Measurements from ENCODE around the gene CHPF.

Gene CHPF

DNA sequence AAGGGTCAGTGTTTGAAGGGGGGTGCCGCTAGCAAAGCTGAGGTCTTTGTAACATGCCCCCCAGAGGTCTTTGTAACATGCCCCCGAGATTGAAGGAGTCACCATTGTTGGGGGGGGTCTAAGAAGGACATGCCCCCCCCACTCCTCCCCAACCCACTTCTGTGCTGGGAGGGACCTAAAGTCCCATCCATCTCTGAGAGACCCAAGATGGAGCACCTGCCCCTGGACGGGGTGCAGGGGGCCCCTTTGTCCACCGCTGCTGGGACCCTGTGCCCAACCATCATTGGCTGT lies 35.2 kb downstream of the CHPF start:
- DNase-seq (ENCODE audit: extremely low spot score): no peak
- TF ChIP-seq L3MBTL2 (conservative IDR thresholded peaks at IDR 0.05) (no peak), NFRKB (IDR thresholded peaks at IDR 0.05) (no peak), LEF1 (IDR thresholded peaks at IDR 0.05; ENCODE audit: borderline replicate concordance) (no peak), ELF4 (IDR thresholded peaks at IDR 0.05) (no peak), ARNT (IDR thresholded peaks at IDR 0.05) (no peak), FOXK2 (IDR thresholded peaks at IDR 0.05) (no peak), ZNF384 (IDR thresholded peaks at IDR 0.05) (no peak)
- TF ChIP-seq, protein P1, sequence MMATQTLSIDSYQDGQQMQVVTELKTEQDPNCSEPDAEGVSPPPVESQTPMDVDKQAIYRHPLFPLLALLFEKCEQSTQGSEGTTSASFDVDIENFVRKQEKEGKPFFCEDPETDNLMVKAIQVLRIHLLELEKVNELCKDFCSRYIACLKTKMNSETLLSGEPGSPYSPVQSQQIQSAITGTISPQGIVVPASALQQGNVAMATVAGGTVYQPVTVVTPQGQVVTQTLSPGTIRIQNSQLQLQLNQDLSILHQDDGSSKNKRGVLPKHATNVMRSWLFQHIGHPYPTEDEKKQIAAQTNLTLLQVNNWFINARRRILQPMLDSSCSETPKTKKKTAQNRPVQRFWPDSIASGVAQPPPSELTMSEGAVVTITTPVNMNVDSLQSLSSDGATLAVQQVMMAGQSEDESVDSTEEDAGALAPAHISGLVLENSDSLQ (IDR thresholded peaks at IDR 0.05): no peak
- POLR2A ChIA-PET: interaction anchor here (5.0 kb wide), 1 partner anchor 9 kb away, joined by 41 read pairs; the partner anchor contains the start of gene GMPPA
- CTCF ChIA-PET: interaction anchor here (1.3 to 2.4 kb wide), 3 partner anchors 9 to 32 kb away, joined by 4 to 31 read pairs (median 5); partner anchors contain the start of gene GMPPA

DNA sequence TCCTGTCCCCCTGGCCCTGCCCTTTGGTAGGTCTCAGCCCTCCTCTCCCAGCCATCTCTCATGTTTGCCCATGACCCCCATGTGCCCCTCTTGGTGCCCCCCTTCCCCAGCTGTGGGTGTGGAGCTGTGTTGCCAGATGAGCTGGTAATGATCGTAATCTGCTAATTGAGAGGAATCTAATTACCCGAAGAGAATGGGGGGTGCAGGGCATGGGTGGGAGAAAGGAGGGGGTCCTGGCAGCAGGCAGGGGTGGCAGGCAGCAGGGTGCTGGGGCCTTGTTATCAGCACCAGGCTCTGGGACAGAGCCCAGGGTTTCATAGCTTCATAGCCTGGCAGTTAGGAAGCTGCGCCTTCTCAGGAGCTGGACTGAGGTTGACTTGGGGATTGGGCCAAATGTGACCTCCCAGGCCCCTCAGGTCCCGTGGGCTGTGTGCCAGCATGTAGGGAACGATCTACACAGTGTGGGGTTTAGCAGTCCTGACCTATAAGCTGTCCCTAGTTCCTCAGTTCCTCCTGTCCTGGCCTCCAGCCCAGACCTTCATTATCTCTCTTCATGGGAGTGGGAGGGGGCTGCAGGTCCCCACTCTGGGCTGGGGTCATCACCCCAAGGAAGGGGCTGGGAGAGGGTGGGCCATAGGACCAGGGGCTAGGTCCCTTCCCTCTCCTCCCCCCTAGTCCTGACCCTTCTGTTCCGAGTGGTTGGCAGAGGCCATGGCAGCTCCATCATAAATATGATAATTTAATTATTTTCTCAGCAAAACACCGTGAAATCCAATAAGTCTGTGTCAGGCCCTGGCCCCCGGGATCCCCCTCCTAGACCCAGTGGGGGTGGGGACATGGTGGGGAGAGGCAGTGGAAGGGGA lies 35.8 kb downstream of the CHPF start:
- POLR2A ChIA-PET: interaction anchor here (5.0 kb wide), 1 partner anchor 9 kb away, joined by 41 read pairs; the partner anchor contains the start of gene GMPPA
- TF ChIP-seq BHLHE40 (IDR thresholded peaks at IDR 0.05; ENCODE audit: borderline replicate concordance): no peak
- TF ChIP-seq SUZ12 (IDR thresholded peaks at IDR 0.05): no peak
- no peak for TF ChIP-seq CTBP1 (IDR thresholded peaks at IDR 0.05; ENCODE audit: borderline replicate concordance)
- TF ChIP-seq HDGF (IDR thresholded peaks at IDR 0.05; ENCODE audit: borderline replicate concordance): no peak
- TF ChIP-seq ARNT (IDR thresholded peaks at IDR 0.05): no peak
- TF ChIP-seq ELF4 (IDR thresholded peaks at IDR 0.05): no peak
- TF ChIP-seq ZNF384 (IDR thresholded peaks at IDR 0.05): no peak
- TF ChIP-seq NFRKB (IDR thresholded peaks at IDR 0.05): no peak
- no peak for TF ChIP-seq FOXK2 (IDR thresholded peaks at IDR 0.05)
- no peak for TF ChIP-seq FOXA1 (IDR thresholded peaks at IDR 0.05)
- no peak for TF ChIP-seq L3MBTL2 (conservative IDR thresholded peaks at IDR 0.05)
- TF ChIP-seq FOXM1 (IDR thresholded peaks at IDR 0.05; ENCODE audit: borderline replicate concordance): no peak
- no peak for TF ChIP-seq LEF1 (IDR thresholded peaks at IDR 0.05; ENCODE audit: borderline replicate concordance)
- TF ChIP-seq, protein P1 (IDR thresholded peaks at IDR 0.05): no peak
- TF ChIP-seq TARDBP (IDR thresholded peaks at IDR 0.05): no peak
- TF ChIP-seq SP1 (IDR thresholded peaks at IDR 0.05): no peak
- CTCF ChIA-PET: interaction anchor here (1.3 to 2.4 kb wide), 3 partner anchors 9 to 31 kb away, joined by 4 to 31 read pairs (median 5); partner anchors contain the start of gene GMPPA
- no peak for DNase-seq (ENCODE audit: extremely low spot score)

DNA sequence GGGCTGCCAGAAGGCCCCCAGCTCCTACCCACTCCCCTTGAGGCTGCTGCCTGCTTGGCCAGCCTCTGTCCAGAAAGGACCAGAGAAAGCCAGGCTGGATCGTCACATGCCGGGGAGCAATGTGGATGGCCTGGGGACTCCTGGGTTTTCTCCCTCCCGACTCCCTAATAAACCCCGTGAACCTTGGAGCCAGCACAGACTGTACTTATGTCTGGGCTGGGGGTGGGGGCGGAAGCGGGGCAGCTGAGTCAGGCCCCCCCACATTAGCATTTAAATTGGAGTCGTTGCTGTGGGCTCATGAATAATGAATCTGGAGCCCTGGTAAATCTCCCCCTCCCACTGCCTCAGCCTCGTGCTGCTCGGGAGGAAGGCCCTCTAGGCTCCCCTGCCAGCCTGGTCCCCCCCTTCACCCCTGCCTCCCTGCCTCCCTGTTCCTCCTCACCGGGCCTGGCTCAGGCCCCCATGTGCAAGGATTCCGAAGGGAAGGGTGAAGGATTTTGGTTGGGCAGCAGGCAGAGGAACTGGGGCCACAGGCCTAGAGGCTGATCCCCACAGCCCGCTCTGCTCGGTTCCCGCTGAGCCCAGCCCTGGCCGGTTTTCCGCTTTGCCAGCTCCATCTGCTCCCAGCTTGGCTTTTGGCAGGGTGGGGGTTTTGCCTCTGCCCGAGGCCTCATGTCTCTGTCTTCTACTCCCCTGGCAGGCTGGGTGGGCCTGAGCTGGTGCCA lies 36.6 kb downstream of the CHPF start:
- no peak for DNase-seq (ENCODE audit: extremely low spot score)
- ChIA-PET POLR2A (interaction anchor here (0.8 to 5.0 kb wide), 3 partner anchors 8 to 12 kb away, joined by 3 to 41 read pairs (median 4); partner anchors contain the start of gene GMPPA), CTCF (interaction anchor here (1.6 kb wide), 1 partner anchor 11 kb away, joined by 5 read pairs; no protein-coding TSS in a partner anchor)
- no peak for TF ChIP-seq FOXK2 (IDR thresholded peaks at IDR 0.05)
- TF ChIP-seq ZNF384 (IDR thresholded peaks at IDR 0.05): no peak
- no peak for TF ChIP-seq FOXA1 (IDR thresholded peaks at IDR 0.05)
- TF ChIP-seq FOXM1 (IDR thresholded peaks at IDR 0.05; ENCODE audit: borderline replicate concordance): no peak
- TF ChIP-seq ARNT (IDR thresholded peaks at IDR 0.05): no peak
- TF ChIP-seq SP1 (IDR thresholded peaks at IDR 0.05): no peak
- TF ChIP-seq ELF4 (IDR thresholded peaks at IDR 0.05): no peak
- TF ChIP-seq HDGF (IDR thresholded peaks at IDR 0.05; ENCODE audit: borderline replicate concordance): no peak

DNA sequence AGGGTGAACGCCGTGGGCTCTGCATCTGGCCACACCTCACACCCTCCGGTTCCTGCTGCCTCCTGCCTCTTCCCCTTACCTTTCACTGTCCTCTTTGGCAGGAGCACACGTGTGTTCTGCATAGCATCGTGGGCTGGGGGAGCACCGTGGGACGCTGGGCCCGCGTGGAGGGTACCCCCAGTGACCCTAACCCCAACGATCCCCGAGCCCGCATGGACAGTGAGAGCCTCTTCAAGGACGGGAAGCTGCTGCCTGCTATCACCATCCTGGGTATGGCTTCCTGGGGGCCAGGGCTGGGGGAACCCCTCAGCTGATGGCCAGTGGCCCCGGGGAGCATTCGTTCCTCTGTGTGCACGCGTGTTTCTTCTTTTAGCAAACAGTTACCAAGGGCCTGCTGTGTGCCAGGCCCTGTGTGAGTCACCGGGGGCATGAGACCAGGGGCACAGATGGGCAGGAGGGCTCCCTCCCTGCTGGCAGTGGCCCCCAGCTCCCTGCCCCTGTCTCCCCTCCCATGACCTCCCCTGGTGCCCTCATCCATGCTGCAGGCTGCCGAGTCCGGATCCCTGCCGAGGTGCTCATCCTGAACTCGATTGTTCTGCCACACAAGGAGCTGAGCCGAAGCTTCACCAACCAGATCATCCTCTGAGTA lies 37.3 kb downstream of the CHPF start:
- CTCF ChIA-PET: no interaction called here
- no peak for DNase-seq (ENCODE audit: extremely low spot score)
- POLR2A ChIA-PET: interaction anchor here (0.8 to 5.0 kb wide), 3 partner anchors 7 to 11 kb away, joined by 3 to 41 read pairs (median 4); partner anchors contain the start of gene GMPPA
- TF ChIP-seq FOXK2 (IDR thresholded peaks at IDR 0.05) (no peak), ELF4 (IDR thresholded peaks at IDR 0.05) (no peak), BHLHE40 (IDR thresholded peaks at IDR 0.05; ENCODE audit: borderline replicate concordance) (no peak), SP1 (IDR thresholded peaks at IDR 0.05) (no peak), HDGF (IDR thresholded peaks at IDR 0.05; ENCODE audit: borderline replicate concordance) (no peak), L3MBTL2 (conservative IDR thresholded peaks at IDR 0.05) (no peak), LEF1 (IDR thresholded peaks at IDR 0.05; ENCODE audit: borderline replicate concordance) (no peak), FOXM1 (IDR thresholded peaks at IDR 0.05; ENCODE audit: borderline replicate concordance) (no peak), ARNT (IDR thresholded peaks at IDR 0.05) (no peak), TARDBP (IDR thresholded peaks at IDR 0.05) (no peak), FOXA1 (IDR thresholded peaks at IDR 0.05) (no peak), NFRKB (IDR thresholded peaks at IDR 0.05) (no peak), ZNF384 (IDR thresholded peaks at IDR 0.05) (no peak)
- TF ChIP-seq, protein P1 (IDR thresholded peaks at IDR 0.05): no peak

DNA sequence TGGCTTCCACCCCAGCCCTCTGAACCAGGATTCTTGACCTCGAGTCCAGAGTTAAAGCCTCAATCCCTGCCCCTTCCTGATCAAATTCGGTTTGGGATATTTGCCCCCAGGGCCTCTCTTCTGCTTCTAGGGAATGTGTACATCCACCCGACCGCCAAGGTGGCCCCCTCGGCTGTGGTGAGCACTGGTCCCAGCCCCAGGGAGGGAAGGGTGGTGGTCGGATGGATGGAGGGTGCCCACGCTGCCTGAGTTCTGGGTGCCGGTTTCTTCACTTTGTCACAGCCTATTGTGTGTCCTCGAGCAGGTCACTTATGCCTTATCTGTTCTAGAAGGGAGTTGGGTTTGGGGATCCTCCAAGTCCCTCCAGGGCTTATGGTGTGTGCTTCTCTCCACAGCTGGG lies 38.0 kb downstream of the CHPF start:
- DNase-seq (ENCODE audit: extremely low spot score): no peak
- CTCF ChIA-PET: no interaction called here
- TF ChIP-seq NFRKB (IDR thresholded peaks at IDR 0.05) (no peak), FOXM1 (IDR thresholded peaks at IDR 0.05; ENCODE audit: borderline replicate concordance) (no peak), FOXK2 (IDR thresholded peaks at IDR 0.05) (no peak), SUZ12 (IDR thresholded peaks at IDR 0.05) (no peak), L3MBTL2 (conservative IDR thresholded peaks at IDR 0.05) (no peak), TARDBP (IDR thresholded peaks at IDR 0.05) (no peak), CTBP1 (IDR thresholded peaks at IDR 0.05; ENCODE audit: borderline replicate concordance) (no peak), ARNT (IDR thresholded peaks at IDR 0.05) (no peak), BHLHE40 (IDR thresholded peaks at IDR 0.05; ENCODE audit: borderline replicate concordance) (no peak), ZNF384 (IDR thresholded peaks at IDR 0.05) (no peak), HDGF (IDR thresholded peaks at IDR 0.05; ENCODE audit: borderline replicate concordance) (no peak), SP1 (IDR thresholded peaks at IDR 0.05) (no peak), FOXA1 (IDR thresholded peaks at IDR 0.05) (no peak), ELF4 (IDR thresholded peaks at IDR 0.05) (no peak), LEF1 (IDR thresholded peaks at IDR 0.05; ENCODE audit: borderline replicate concordance) (no peak)
- TF ChIP-seq, protein P1 (IDR thresholded peaks at IDR 0.05): no peak
- POLR2A ChIA-PET: no interaction called here
